Heart left ventricle (tissue), 16 donors: ENCODE results near the gene LEUTX. TPM values are rescaled to one million over a fixed set of nuclear protein-coding genes. Genes with fewer than 3 reads are reported as not detected.
A peak's percentile ranks its signal among the peaks of the same experiment; 100 is the strongest.
"Not testable (repeated sequence)": the region's sequence is repeated elsewhere in the genome, so short reads cannot be mapped to it uniquely, and the experiment has no call there.

Source experiments
- ATAC-seq, 4 donors: fragments of 200-7000 bp; cut with Tn5 transposase; one replicate each; pipeline ENCODE4 v1.9.1; 2020 to 2022; ENCODE audit warnings: moderate library complexity in 4 of 4, mild to moderate bottlenecking in 3 of 4, moderate number of reproducible peaks in 1 of 4
- DNase-seq, 5 donors: peaks; one replicate each; pipeline ENCODE4 v3.0.0-alpha.2; 2020
- H3K27ac ChIP-seq, 12 donors: fragments of 200-600 bp; sonication (generic) in 4 of 12; one replicate each; pipeline versions ENCODE4 v1.5.0 to v1.8.0; 2016 to 2022; ENCODE audit warnings: mild to moderate bottlenecking in 2 of 12
- H3K27me3 ChIP-seq, 9 donors: fragments of 200-600 bp; sonication (generic) in 2 of 9; one replicate each; pipeline versions ENCODE4 v1.5.1 to v1.8.0; 2016 to 2022; ENCODE audit warnings: mild to moderate bottlenecking in 3 of 9
- H3K36me3 ChIP-seq, 9 donors: fragments of 200-600 bp; sonication (generic) in 2 of 9; one replicate each; pipeline versions ENCODE4 v1.5.0 to v1.8.0; 2018 to 2022; ENCODE audit warnings: mild to moderate bottlenecking in 2 of 9
- H3K4me1 ChIP-seq, 12 donors: fragments of 200-600 bp; sonication (generic) in 4 of 12; one replicate each; pipeline versions ENCODE4 v1.5.0 to v1.8.0; 2016 to 2022; ENCODE audit warnings: mild to moderate bottlenecking in 3 of 12
- H3K4me3 ChIP-seq, 12 donors: fragments of 200-600 bp; sonication (generic) in 4 of 12; one replicate each; pipeline versions ENCODE4 v1.5.0 to v1.8.0; 2017 to 2022; ENCODE audit warnings: mild to moderate bottlenecking in 9 of 12, moderate library complexity in 4 of 12
- H3K9me3 ChIP-seq, 12 donors: fragments of 200-600 bp; sonication (generic) in 4 of 12; one replicate each; pipeline versions ENCODE4 v1.5.0 to v1.8.0; 2016 to 2022; ENCODE audit warnings: mild to moderate bottlenecking in 1 of 12
- CTCF ChIP-seq, 12 donors: fragments of 200-600 bp; sonication (generic) in 4 of 12; IDR thresholded peaks; one replicate each; pipeline versions ENCODE4 v1.5.0 to v1.8.0; 2018 to 2022; ENCODE audit warnings: antibody characterized with exemption in 12 of 12, mild to moderate bottlenecking in 5 of 12
- POLR2A ChIP-seq, 2 donors: fragments of 450-650 bp; IDR thresholded peaks; one replicate each; pipeline ENCODE4 v1.6.1; 2017; ENCODE audit warnings: antibody characterized with exemption in 2 of 2, mild to moderate bottlenecking in 2 of 2, moderate library complexity in 2 of 2
- WGBS, 4 donors: extraction: QIAGEN DNeasy Blood & Tissue Kit in 2 of 4; methylation state at CpG; one replicate each; pipeline versions ENCODE4 v1.1.5 to v1.1.7; 2013 to 2018; 5-methylcytosine and 5-hydroxymethylcytosine counted together
- intact Hi-C, 10 donors: fragments of 100-400 bp; cut with DNase I; formaldehyde crosslinking; loops; one replicate each; pipeline versions ENCODE4 v1.11.1 to v1.14.2; 2022
- polyA plus RNA-seq, 2 donors: library from polyadenylated mRNA; stranded (reverse); fragments of 200-250 nt; gene quantifications; one replicate each; pipeline ENCODE4 v1.2.3, GENCODE V29; 2013
- total RNA-seq, 9 donors: library from RNA; depleted of rRNA in 2 of 9; stranded (reverse); fragments of >200 nt in 2 of 9; fragmentation: NEBNext Ultra II Directional in 3 of 9; extraction: Animal tissue kit (Norgen Biotek cat#: 25700) in 3 of 9; gene quantifications; one replicate each; pipeline versions ENCODE4 v1.1.0 to v1.2.4, GENCODE V29; 2016 to 2023
- donor health status: ischemic (EF 13 %, LVEDD 7.1; RV severe dilation, severe dysfunction).
- donor health status: healthy with polysubstance abuse.
- donor health status: DM: no; HTN: yes; CAD: no.
- donor health status: DM: no; HTN: no; CAD: no.
- donor health status: ischemic (EF 25% LVEDD 6.9; RV normal size, moderate dysfunction).
- donor health status: ischemic (EF 25% LVEDD 5.7; RV mildly dilated, moderate dysfunction).
- donor health status: healthy.
- donor health status: DM: yes; HTN: yes; CAD: no.
- donor health status: ischemic (EF 35%, LVEDD 5.7; RV mildly dilated, moderate dysfunction).
- donor health status: nonischemic (EF 11% LVEDD 7.7; RV severe dilation, severe dysfunction).
- donor health status: DM: yes; HTN: yes; CAD: no.
- donor health status: PGD.
- donor health status: ischemic (EF 29% LVEDD 5.4; RV normal size, mild dysfunction).
- donor health status: nonischemic (EF 23%, LVEDD 6.1; RV moderate dilation, normal function).

LEUTX gene
- total and polyA plus RNA-seq, 11 donors: not detected

GRCh38 chr19:39754971-39755370, 23.7 kb upstream of the LEUTX start:
- peaks cover 0 to 27% (median 2%) of the 10 kb centered on the region in 9 donors for H3K27me3 ChIP-seq
- 48 to 52% (median 50%) methylated on average over 3 of the region's 3 CpGs for WGBS, 4 donors
- intact Hi-C loops: no loop called here
- no peak for ATAC-seq
- DNase-seq: no peak
- TF ChIP-seq CTCF (IDR thresholded peaks at IDR 0.05) (no peak), POLR2A (IDR thresholded peaks at IDR 0.05) (no peak)
- H3K4me1 ChIP-seq: no peaks in the 10 kb centered on the region
- H3K9me3 ChIP-seq: no peaks in the 10 kb centered on the region
- no peaks in the 10 kb centered on the region for H3K36me3 ChIP-seq
- no peak overlapping the region for H3K27ac ChIP-seq
- no peak overlapping the region for H3K4me3 ChIP-seq

- Histone ChIP-seq H3K36me3 (no peaks in the 10 kb centered on the region), H3K27ac (no peak overlapping the region), H3K4me1 (no peaks in the 10 kb centered on the region), H3K27me3 (peaks cover 0 to 24% (median 2%) of the 10 kb centered on the region in 9 donors), H3K4me3 (no peak overlapping the region), H3K9me3 (peaks cover 0 to 2% (median 0%) of the 10 kb centered on the region in 12 donors)
- ATAC-seq (no peak), DNase-seq (no peak)
- intact Hi-C loops: loop anchor here in 3 of 10 donors (10.0 kb wide), 1 partner anchor 205 kb away; no protein-coding TSS in a partner anchor
- TF ChIP-seq POLR2A (IDR thresholded peaks at IDR 0.05) (no peak), CTCF (IDR thresholded peaks at IDR 0.05) (no peak)
- WGBS, 4 donors: 57 to 73% (median 68%) methylated on average over 4 of the region's 4 CpGs
Observed at GRCh38 chr19:39759457-39760184, 19.0 kb upstream of the LEUTX start.

GRCh38 chr19:39761851-39762250, 16.8 kb upstream of the LEUTX start:
- not testable (repeated sequence) for ATAC-seq, DNase-seq, H3K4me3 ChIP-seq, H3K27ac ChIP-seq, H3K4me1 ChIP-seq, H3K36me3 ChIP-seq
- intact Hi-C loops: loop anchor here in 3 of 10 donors (10.0 kb wide), 1 partner anchor 207 kb away; no protein-coding TSS in a partner anchor
- WGBS, 4 donors: 91 to 96% (median 94%) methylated on average over 1 of the region's 1 CpG
- Histone ChIP-seq H3K9me3 (peaks cover 0 to 11% (median 5%) of the 10 kb centered on the region in 12 donors), H3K27me3 (peaks cover 0 to 24% (median 2%) of the 10 kb centered on the region in 9 donors)

- DNase-seq (peak in 3 of 5 donors; percentile 17 to 28 (median 21)), ATAC-seq (no peak)
- peaks cover 0 to 12% (median 5%) of the 10 kb centered on the region in 12 donors for H3K9me3 ChIP-seq
- no peak overlapping the region for H3K27ac ChIP-seq
- intact Hi-C loops: loop anchor here in 4 of 10 donors (2.0 to 10.0 kb wide), 3 partner anchors 79 to 213 kb away; no protein-coding TSS in a partner anchor
- H3K4me3 ChIP-seq: no peak overlapping the region
- WGBS, 4 donors: 42 to 44% (median 43%) methylated on average over 16 of the region's 16 CpGs
- no peaks in the 10 kb centered on the region for H3K4me1 ChIP-seq
- TF ChIP-seq POLR2A (IDR thresholded peaks at IDR 0.05) (no peak), CTCF (IDR thresholded peaks at IDR 0.05) (peak; percentile 48 to 87 (median 66))
- no peaks in the 10 kb centered on the region for H3K36me3 ChIP-seq
- H3K27me3 ChIP-seq: peaks cover 0 to 10% (median 0%) of the 10 kb centered on the region in 9 donors
Observed at GRCh38 chr19:39765091-39766076, 13.3 kb upstream of the LEUTX start.
